ENCODE measurements around the gene CTNNBL1. TPM values are rescaled to one million over a fixed set of nuclear protein-coding genes. Genes with fewer than 3 reads are reported as not detected.
A peak's percentile ranks its signal among the peaks of the same experiment; 100 is the strongest.

The CTNNBL1 gene
- total RNA-seq, 4 donors from 2014 or later = 11.5 to 57.2 (median 35.2) TPM

GRCh38 chr20:37877832-37878772, 184.3 kb downstream of the CTNNBL1 start:
- Histone ChIP-seq H3K36me3 (no peaks in the 10 kb centered on the region), H3K4me1 (no peaks in the 10 kb centered on the region), H3K27ac (no peak overlapping the region), H3K27me3 (no peaks in the 10 kb centered on the region), H3K9me3 (no peaks in the 10 kb centered on the region), H3K4me3 (no peak overlapping the region)
- intact Hi-C loops (cut with DNase I; ENCODE audit: low total_unique reads) = no loop called here
- DNase-seq = no peak
- TF ChIP-seq POLR2A (IDR thresholded peaks at IDR 0.05) = no peak
- TF ChIP-seq, protein P1, sequence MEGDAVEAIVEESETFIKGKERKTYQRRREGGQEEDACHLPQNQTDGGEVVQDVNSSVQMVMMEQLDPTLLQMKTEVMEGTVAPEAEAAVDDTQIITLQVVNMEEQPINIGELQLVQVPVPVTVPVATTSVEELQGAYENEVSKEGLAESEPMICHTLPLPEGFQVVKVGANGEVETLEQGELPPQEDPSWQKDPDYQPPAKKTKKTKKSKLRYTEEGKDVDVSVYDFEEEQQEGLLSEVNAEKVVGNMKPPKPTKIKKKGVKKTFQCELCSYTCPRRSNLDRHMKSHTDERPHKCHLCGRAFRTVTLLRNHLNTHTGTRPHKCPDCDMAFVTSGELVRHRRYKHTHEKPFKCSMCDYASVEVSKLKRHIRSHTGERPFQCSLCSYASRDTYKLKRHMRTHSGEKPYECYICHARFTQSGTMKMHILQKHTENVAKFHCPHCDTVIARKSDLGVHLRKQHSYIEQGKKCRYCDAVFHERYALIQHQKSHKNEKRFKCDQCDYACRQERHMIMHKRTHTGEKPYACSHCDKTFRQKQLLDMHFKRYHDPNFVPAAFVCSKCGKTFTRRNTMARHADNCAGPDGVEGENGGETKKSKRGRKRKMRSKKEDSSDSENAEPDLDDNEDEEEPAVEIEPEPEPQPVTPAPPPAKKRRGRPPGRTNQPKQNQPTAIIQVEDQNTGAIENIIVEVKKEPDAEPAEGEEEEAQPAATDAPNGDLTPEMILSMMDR (IDR thresholded peaks at IDR 0.05) = no peak

GRCh38 chr20:37878835-37879599, 185.2 kb downstream of the CTNNBL1 start:
- no peak overlapping the region for H3K27ac ChIP-seq
- no peak for TF ChIP-seq POLR2A (IDR thresholded peaks at IDR 0.05)
- TF ChIP-seq, protein P1 (IDR thresholded peaks at IDR 0.05) = no peak
- H3K4me3 ChIP-seq = no peak overlapping the region
- intact Hi-C loops (cut with DNase I; ENCODE audit: low total_unique reads) = no loop called here
- no peak for DNase-seq
- H3K9me3 ChIP-seq = no peaks in the 10 kb centered on the region
- H3K4me1 ChIP-seq = no peaks in the 10 kb centered on the region
- no peaks in the 10 kb centered on the region for H3K27me3 ChIP-seq
- H3K36me3 ChIP-seq = no peaks in the 10 kb centered on the region

GRCh38 chr20:37879843-37880242, 186.0 kb downstream of the CTNNBL1 start:
- no peak for DNase-seq
- intact Hi-C loops (cut with DNase I; ENCODE audit: low total_unique reads) = no loop called here

GRCh38 chr20:37880726-37881591, 187.1 kb downstream of the CTNNBL1 start:
- Histone ChIP-seq H3K27me3 (no peaks in the 10 kb centered on the region), H3K4me3 (no peak overlapping the region), H3K9me3 (no peaks in the 10 kb centered on the region), H3K36me3 (no peaks in the 10 kb centered on the region), H3K4me1 (no peaks in the 10 kb centered on the region), H3K27ac (no peak overlapping the region)
- intact Hi-C loops (cut with DNase I; ENCODE audit: low total_unique reads) = no loop called here
- TF ChIP-seq, protein P1 (IDR thresholded peaks at IDR 0.05) = no peak
- TF ChIP-seq POLR2A (IDR thresholded peaks at IDR 0.05) = no peak
- DNase-seq = peak in 1 of 2 donors; percentile 26

More at GRCh38 chr20:37879843-37880242, 186.0 kb downstream of the CTNNBL1 start:
- Histone ChIP-seq H3K9me3 (no peaks in the 10 kb centered on the region), H3K36me3 (no peaks in the 10 kb centered on the region), H3K27me3 (no peaks in the 10 kb centered on the region), H3K4me1 (no peaks in the 10 kb centered on the region), H3K27ac (no peak overlapping the region), H3K4me3 (no peak overlapping the region)
- TF ChIP-seq POLR2A (IDR thresholded peaks at IDR 0.05) = no peak
- TF ChIP-seq, protein P1 (IDR thresholded peaks at IDR 0.05) = no peak

All from uterus (tissue), 4 donors.